B cell (primary cell): ENCODE results near the gene PHACTR1.

ENCODE experiments used
- CTCF ChIP-seq: fragments of 200-600 bp; IDR thresholded peaks from one replicate; pipeline ENCODE4 v1.8.0; 2022; ENCODE audit warnings: antibody characterized with exemption, mild to moderate bottlenecking
- EZH2 ChIP-seq: IDR thresholded peaks from 2 replicates; pipeline ENCODE4 v1.6.1; 2012; ENCODE audit warnings: borderline replicate concordance, low read depth, mild to moderate bottlenecking, moderate library complexity, low read length; ENCODE audit not compliant: insufficient read depth, poor library complexity, severe bottlenecking

GRCh38 chr6:13071550-13072345 is 355.2 kb downstream of the PHACTR1 start:
- TF ChIP-seq EZH2 (no peak), CTCF (no peak)
